Suprapubic skin (tissue), 3 donors: Measurements from ENCODE around the gene OR52W1.

Experiments
- POLR2A ChIP-seq, 2 donors: fragments of 450-650 bp; IDR thresholded peaks; one replicate each; pipeline ENCODE4 v1.6.1; 2017; ENCODE audit warnings: antibody characterized with exemption in 2 of 2, mild to moderate bottlenecking in 2 of 2, moderate library complexity in 2 of 2
- TF ChIP-seq, protein P1 (sequence below), 2 donors: fragments of 200-600 bp in 1 of 2; fragments of 450-650 bp in 1 of 2; sonication (generic) in 1 of 2; IDR thresholded peaks; one replicate each; pipeline ENCODE4 v1.5.1; 2016 to 2019; ENCODE audit warnings: antibody characterized with exemption in 2 of 2, mild to moderate bottlenecking in 1 of 2, moderate library complexity in 1 of 2

DNA sequence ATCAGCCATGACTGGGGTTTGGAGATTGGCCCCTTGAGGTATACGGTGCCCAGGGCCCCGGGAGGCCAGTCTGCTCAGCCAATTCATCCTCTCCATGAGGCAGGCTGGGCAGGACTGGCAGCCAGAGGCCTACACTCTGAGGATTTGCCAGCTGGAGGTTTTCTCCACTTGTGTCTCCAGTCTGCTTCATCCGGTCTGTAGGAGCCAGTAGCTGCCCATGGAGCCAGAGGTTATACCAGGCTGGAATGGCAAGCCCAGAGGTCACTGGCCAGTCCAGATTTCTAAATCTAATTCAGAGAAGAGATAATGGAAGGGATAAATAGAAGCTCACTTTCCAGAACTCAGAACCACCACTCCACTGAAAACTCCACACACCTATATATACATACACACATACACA is 25.4 kb downstream of the OR52W1 start:
- TF ChIP-seq, protein P1, sequence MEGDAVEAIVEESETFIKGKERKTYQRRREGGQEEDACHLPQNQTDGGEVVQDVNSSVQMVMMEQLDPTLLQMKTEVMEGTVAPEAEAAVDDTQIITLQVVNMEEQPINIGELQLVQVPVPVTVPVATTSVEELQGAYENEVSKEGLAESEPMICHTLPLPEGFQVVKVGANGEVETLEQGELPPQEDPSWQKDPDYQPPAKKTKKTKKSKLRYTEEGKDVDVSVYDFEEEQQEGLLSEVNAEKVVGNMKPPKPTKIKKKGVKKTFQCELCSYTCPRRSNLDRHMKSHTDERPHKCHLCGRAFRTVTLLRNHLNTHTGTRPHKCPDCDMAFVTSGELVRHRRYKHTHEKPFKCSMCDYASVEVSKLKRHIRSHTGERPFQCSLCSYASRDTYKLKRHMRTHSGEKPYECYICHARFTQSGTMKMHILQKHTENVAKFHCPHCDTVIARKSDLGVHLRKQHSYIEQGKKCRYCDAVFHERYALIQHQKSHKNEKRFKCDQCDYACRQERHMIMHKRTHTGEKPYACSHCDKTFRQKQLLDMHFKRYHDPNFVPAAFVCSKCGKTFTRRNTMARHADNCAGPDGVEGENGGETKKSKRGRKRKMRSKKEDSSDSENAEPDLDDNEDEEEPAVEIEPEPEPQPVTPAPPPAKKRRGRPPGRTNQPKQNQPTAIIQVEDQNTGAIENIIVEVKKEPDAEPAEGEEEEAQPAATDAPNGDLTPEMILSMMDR (IDR thresholded peaks at IDR 0.05) = no peak
- TF ChIP-seq POLR2A (IDR thresholded peaks at IDR 0.05) = no peak
